ENCODE measurements around the gene COQ8B.
"Not testable (repeated sequence)": the region's sequence is repeated elsewhere in the genome, so short reads cannot be mapped to it uniquely, and the experiment has no call there.

COQ8B gene

GRCh38 chr19:40741527-40742390 lies 25.1 kb upstream of the COQ8B start:
- no peak for DNase-seq

- no peak for DNase-seq
These were observed 24.1 kb upstream of the COQ8B start for GRCh38 chr19:40740747-40741146.

- DNase-seq = no peak
These were observed 23.4 kb upstream of the COQ8B start for GRCh38 chr19:40739871-40740703.

- no peak for DNase-seq
These were observed 22.5 kb upstream of the COQ8B start for GRCh38 chr19:40739030-40739839.

- DNase-seq = no peak
These were observed 20.5 kb upstream of the COQ8B start for GRCh38 chr19:40737102-40737644.

- DNase-seq = no peak
These were observed 20.0 kb upstream of the COQ8B start for GRCh38 chr19:40736661-40737060.

- DNase-seq = no peak
These were observed 18.5 kb upstream of the COQ8B start for GRCh38 chr19:40735013-40735771.

- no peak for DNase-seq
These were observed 16.5 kb upstream of the COQ8B start for GRCh38 chr19:40733149-40733548.

- DNase-seq = not testable (repeated sequence)
These were observed 15.6 kb upstream of the COQ8B start for GRCh38 chr19:40732304-40732703.

GRCh38 chr19:40730065-40730464 lies 13.4 kb upstream of the COQ8B start:
- DNase-seq = not testable (repeated sequence)

- no peak for DNase-seq
These were observed 9.6 kb upstream of the COQ8B start for GRCh38 chr19:40726279-40726678.

GRCh38 chr19:40724855-40725254 lies 8.2 kb upstream of the COQ8B start:
- DNase-seq = no peak

GRCh38 chr19:40724315-40724714 lies 7.6 kb upstream of the COQ8B start:
- DNase-seq = no peak

- no peak for DNase-seq
These were observed 7.1 kb upstream of the COQ8B start for GRCh38 chr19:40723661-40724254.

GRCh38 chr19:40721936-40722661 lies 5.4 kb upstream of the COQ8B start:
- no peak for DNase-seq

- no peak for DNase-seq
These were observed 4.4 kb upstream of the COQ8B start for GRCh38 chr19:40721140-40721486.

GRCh38 chr19:40719414-40719894 lies 2.8 kb upstream of the COQ8B start:
- DNase-seq = no peak

- DNase-seq = no peak
These were observed 2.2 kb upstream of the COQ8B start for GRCh38 chr19:40718774-40719391.

- DNase-seq = no peak
These were observed 1.4 kb upstream of the COQ8B start for GRCh38 chr19:40717880-40718773.
